ENCODE results near the gene KIF12. TPM values are rescaled to one million over a fixed set of nuclear protein-coding genes. Genes with fewer than 3 reads are reported as not detected.

Gene KIF12
- polyA plus RNA-seq, 3 donors, result not detected

DNA sequence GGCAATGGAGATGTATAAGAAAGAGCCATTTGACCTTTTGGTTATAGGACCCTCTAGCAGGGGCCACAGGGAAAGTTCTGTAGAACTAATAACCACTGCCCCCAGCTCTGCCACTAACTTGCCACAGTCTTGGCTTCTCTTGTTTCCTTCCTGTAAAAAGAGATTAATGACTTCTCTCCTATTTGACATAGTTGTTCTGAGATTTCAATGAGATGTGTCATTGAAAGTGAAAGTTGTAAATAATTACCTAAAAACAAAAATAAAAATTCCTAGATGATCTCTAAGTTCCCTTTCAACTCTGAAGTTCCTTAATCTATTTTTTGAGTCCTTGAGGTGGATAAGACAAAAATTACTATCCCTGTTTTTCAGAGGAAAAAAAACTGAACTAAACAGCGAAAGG, 1.4 kb upstream of the KIF12 start:
- Histone ChIP-seq H3K9ac (ENCODE audit: insufficient read depth, low read length, poor library complexity, severe bottlenecking) (no peak overlapping the region), H3K27ac (ENCODE audit: low read depth in 1 of 2, low read length in 2 of 2) (no peak overlapping the region), H4K20me1 (ENCODE audit: insufficient read depth, low read length) (no peaks in the 10 kb centered on the region), H3K36me3 (replicated peaks in 1 of 2; ENCODE audit: control insufficient read depth in 1 of 2, insufficient read depth in 2 of 2, low read length in 2 of 2) (no peaks in the 10 kb centered on the region), H3K4me2 (replicated peaks; ENCODE audit: extremely low read depth, low read length, poor library complexity, severe bottlenecking) (no peak overlapping the region), H3K4me1 (ENCODE audit: control insufficient read depth in 1 of 2, insufficient read depth in 2 of 2, low read length in 2 of 2) (peaks cover 0 to 8% of the 10 kb centered on the region in 2 donors), H3K4me3 (replicated peaks in 1 of 3; ENCODE audit: low read depth in 2 of 3, low read length in 3 of 3) (no peak overlapping the region), H3K9me3 (replicated peaks in 1 of 2; ENCODE audit: control insufficient read depth in 1 of 2, insufficient read depth in 1 of 2, low read length in 2 of 2) (peaks cover 4 to 5% of the 10 kb centered on the region in 2 donors), H3K79me2 (ENCODE audit: insufficient read depth, low read length) (no peaks in the 10 kb centered on the region), H3K27me3 (ENCODE audit: control insufficient read depth in 2 of 2, insufficient read depth in 2 of 2, low read length in 2 of 2) (peaks cover 3 to 34% of the 10 kb centered on the region in 2 donors), H2AFZ (ENCODE audit: insufficient read depth, low read depth, low read length, poor library complexity, severe bottlenecking) (no peak overlapping the region)
- peaks cover 4% of the 10 kb centered on the region for H3K4me1 Mint-ChIP-seq
- H3K4me3 Mint-ChIP-seq, result no peak overlapping the region
- no peak overlapping the region for H3K27ac Mint-ChIP-seq
- no peaks in the 10 kb centered on the region for H3K36me3 Mint-ChIP-seq
- peaks cover 26 to 68% (median 48%) of the 10 kb centered on the region in 3 donors for H3K27me3 Mint-ChIP-seq (ENCODE audit: low read depth in 3 of 3)
- intact Hi-C loops (cut with micrococcal nuclease), result no loop called here
- no peak for DNase-seq
- TF ChIP-seq, protein P1, sequence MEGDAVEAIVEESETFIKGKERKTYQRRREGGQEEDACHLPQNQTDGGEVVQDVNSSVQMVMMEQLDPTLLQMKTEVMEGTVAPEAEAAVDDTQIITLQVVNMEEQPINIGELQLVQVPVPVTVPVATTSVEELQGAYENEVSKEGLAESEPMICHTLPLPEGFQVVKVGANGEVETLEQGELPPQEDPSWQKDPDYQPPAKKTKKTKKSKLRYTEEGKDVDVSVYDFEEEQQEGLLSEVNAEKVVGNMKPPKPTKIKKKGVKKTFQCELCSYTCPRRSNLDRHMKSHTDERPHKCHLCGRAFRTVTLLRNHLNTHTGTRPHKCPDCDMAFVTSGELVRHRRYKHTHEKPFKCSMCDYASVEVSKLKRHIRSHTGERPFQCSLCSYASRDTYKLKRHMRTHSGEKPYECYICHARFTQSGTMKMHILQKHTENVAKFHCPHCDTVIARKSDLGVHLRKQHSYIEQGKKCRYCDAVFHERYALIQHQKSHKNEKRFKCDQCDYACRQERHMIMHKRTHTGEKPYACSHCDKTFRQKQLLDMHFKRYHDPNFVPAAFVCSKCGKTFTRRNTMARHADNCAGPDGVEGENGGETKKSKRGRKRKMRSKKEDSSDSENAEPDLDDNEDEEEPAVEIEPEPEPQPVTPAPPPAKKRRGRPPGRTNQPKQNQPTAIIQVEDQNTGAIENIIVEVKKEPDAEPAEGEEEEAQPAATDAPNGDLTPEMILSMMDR (IDR thresholded peaks at IDR 0.05), result no peak
- no CpG with 5 or more reads among the region's 1 CpG for WGBS (ENCODE audit: insufficient coverage)
- peaks cover 4 to 19% (median 16%) of the 10 kb centered on the region in 7 donors for H3K9me3 Mint-ChIP-seq

DNA sequence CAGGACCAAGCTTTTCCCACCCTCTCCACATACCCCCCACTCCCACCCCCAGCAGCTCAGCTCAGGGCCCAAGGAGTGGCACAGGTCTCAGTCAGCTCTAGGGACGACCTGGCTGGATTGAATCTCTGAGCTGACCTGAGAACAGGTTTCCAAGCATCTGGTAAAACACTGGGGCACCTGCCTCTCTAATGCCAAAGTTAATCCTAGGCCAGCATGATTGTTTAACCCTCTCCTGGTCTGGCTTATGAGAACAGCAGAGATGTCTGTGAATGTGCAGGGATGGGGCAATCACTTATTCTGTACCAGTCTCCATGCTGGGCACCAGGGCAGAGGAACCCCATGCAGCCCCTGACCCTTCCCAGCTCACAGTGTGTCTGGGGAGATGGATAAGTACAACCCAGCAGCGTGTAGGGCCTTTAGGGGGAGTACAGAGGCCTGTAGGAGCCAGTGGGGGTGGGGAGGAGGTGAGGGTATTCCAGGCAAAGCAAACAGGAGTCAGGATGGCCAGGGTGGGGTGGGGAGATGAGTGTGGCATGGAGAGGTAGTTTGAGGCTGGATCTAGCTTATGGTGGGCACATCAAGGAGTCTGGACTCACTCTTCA, 678 bp upstream of the KIF12 start:
- intact Hi-C loops (cut with micrococcal nuclease), result no loop called here
- no peak for DNase-seq

More for the DNA sequence above, 678 bp upstream of the KIF12 start:
- 91% methylated on average over 2 of the region's 2 CpGs for WGBS (ENCODE audit: insufficient coverage)
- Mint-ChIP-seq H3K9me3 (peaks cover 4 to 19% (median 16%) of the 10 kb centered on the region in 7 donors), H3K27me3 (ENCODE audit: low read depth in 3 of 3) (peaks cover 26 to 65% (median 47%) of the 10 kb centered on the region in 3 donors), H3K4me1 (peaks cover 4% of the 10 kb centered on the region), H3K27ac (no peak overlapping the region), H3K36me3 (no peaks in the 10 kb centered on the region), H3K4me3 (no peak overlapping the region)
- H3K4me2 ChIP-seq (replicated peaks; ENCODE audit: extremely low read depth, low read length, poor library complexity, severe bottlenecking), result no peak overlapping the region
- H3K4me1 ChIP-seq (ENCODE audit: control insufficient read depth in 1 of 2, insufficient read depth in 2 of 2, low read length in 2 of 2), result peaks cover 0 to 8% of the 10 kb centered on the region in 2 donors
- no peak overlapping the region for H2AFZ ChIP-seq (ENCODE audit: insufficient read depth, low read depth, low read length, poor library complexity, severe bottlenecking)
- no peaks in the 10 kb centered on the region for H4K20me1 ChIP-seq (ENCODE audit: insufficient read depth, low read length)
- H3K27ac ChIP-seq (ENCODE audit: low read depth in 1 of 2, low read length in 2 of 2), result no peak overlapping the region
- TF ChIP-seq, protein P1 (IDR thresholded peaks at IDR 0.05), result no peak
- H3K4me3 ChIP-seq (replicated peaks in 1 of 3; ENCODE audit: low read depth in 2 of 3, low read length in 3 of 3), result no peak overlapping the region
- H3K79me2 ChIP-seq (ENCODE audit: insufficient read depth, low read length), result no peaks in the 10 kb centered on the region
- peaks cover 3 to 34% of the 10 kb centered on the region in 2 donors for H3K27me3 ChIP-seq (ENCODE audit: control insufficient read depth in 2 of 2, insufficient read depth in 2 of 2, low read length in 2 of 2)
- H3K36me3 ChIP-seq (replicated peaks in 1 of 2; ENCODE audit: control insufficient read depth in 1 of 2, insufficient read depth in 2 of 2, low read length in 2 of 2), result no peaks in the 10 kb centered on the region
- H3K9me3 ChIP-seq (replicated peaks in 1 of 2; ENCODE audit: control insufficient read depth in 1 of 2, insufficient read depth in 1 of 2, low read length in 2 of 2), result peaks cover 4 to 5% of the 10 kb centered on the region in 2 donors
- H3K9ac ChIP-seq (ENCODE audit: insufficient read depth, low read length, poor library complexity, severe bottlenecking), result no peak overlapping the region
